Astrocyte (in vitro differentiated cells and primary cell): ENCODE results near the gene ARCN1. TPM values are rescaled to one million over a fixed set of nuclear protein-coding genes. Genes with fewer than 3 reads are reported as not detected.
"Not testable (repeated sequence)": the region's sequence is repeated elsewhere in the genome, so short reads cannot be mapped to it uniquely, and the experiment has no call there.

Experiments used
- DNase-seq: peaks from one replicate; pipeline ENCODE4 v3.0.0-alpha.2; 2010; ENCODE audit warnings: low read depth
- FAIRE-seq: peaks from 2 replicates; lab custom pipeline; 2011; peaks lifted over from hg19 to GRCh38; lab: Jason Lieb, UNC
- H2AFZ ChIP-seq: 2 replicates; pipeline ENCODE4 v1.6.0; 2012; ENCODE audit warnings: low read depth, low read length, inconsistent platforms
- H3K27ac ChIP-seq: 2 replicates; pipeline ENCODE4 v1.5.1; 2011; ENCODE audit warnings: low read depth, low read length, inconsistent platforms
- H3K27me3 ChIP-seq: 2 replicates; pipeline ENCODE4 v1.6.0; 2011; ENCODE audit warnings: low read length, inconsistent platforms; ENCODE audit not compliant: insufficient read depth
- H3K36me3 ChIP-seq: 2 replicates; pipeline ENCODE4 v1.5.1; 2011; ENCODE audit warnings: low read length, inconsistent platforms; ENCODE audit not compliant: insufficient read depth
- H3K4me1 ChIP-seq: 2 replicates; pipeline ENCODE4 v1.5.1; 2011; ENCODE audit warnings: low read length, inconsistent platforms; ENCODE audit not compliant: insufficient read depth
- H3K4me2 ChIP-seq: 2 replicates; pipeline ENCODE4 v1.6.0; 2012; ENCODE audit warnings: low read length, inconsistent platforms
- H3K4me3 ChIP-seq: 2 replicates; pipeline ENCODE4 v1.5.1; 2011; ENCODE audit warnings: low read depth, mild to moderate bottlenecking, low read length, inconsistent platforms; ENCODE audit not compliant: insufficient read depth
- H3K79me2 ChIP-seq: 2 replicates; pipeline ENCODE4 v1.6.0; 2012; ENCODE audit warnings: mild to moderate bottlenecking, low read length, inconsistent platforms; ENCODE audit not compliant: insufficient read depth
- H3K9ac ChIP-seq: 2 replicates; pipeline ENCODE4 v1.6.0; 2012; ENCODE audit warnings: mild to moderate bottlenecking, low read length, inconsistent platforms
- H3K9me3 ChIP-seq: 2 replicates; pipeline ENCODE4 v1.5.1; 2012; ENCODE audit warnings: low read depth, mild to moderate bottlenecking, low read length, inconsistent platforms; ENCODE audit not compliant: insufficient read depth
- H4K20me1 ChIP-seq: 2 replicates; pipeline ENCODE4 v1.6.0; 2012; ENCODE audit warnings: low read length, inconsistent platforms; ENCODE audit not compliant: insufficient read depth
- H3K27ac Mint-ChIP-seq: one replicate; pipeline ENCODE4 v1.8.0; 2021; ENCODE audit warnings: mild to moderate bottlenecking, mixed read lengths; ENCODE audit not compliant: unreplicated experiment
- H3K27me3 Mint-ChIP-seq: one replicate; pipeline ENCODE4 v1.8.0; 2021; ENCODE audit warnings: low read depth, mixed read lengths; ENCODE audit not compliant: unreplicated experiment
- H3K36me3 Mint-ChIP-seq: one replicate; pipeline ENCODE4 v1.8.0; 2021; ENCODE audit warnings: low read depth, mixed read lengths; ENCODE audit not compliant: unreplicated experiment
- H3K4me1 Mint-ChIP-seq: one replicate; pipeline ENCODE4 v1.8.0; 2021; ENCODE audit warnings: low read depth, mixed read lengths; ENCODE audit not compliant: unreplicated experiment
- H3K4me3 Mint-ChIP-seq: one replicate; pipeline ENCODE4 v1.8.0; 2021; ENCODE audit warnings: mild to moderate bottlenecking, moderate library complexity, mixed read lengths; ENCODE audit not compliant: unreplicated experiment
- H3K9me3 Mint-ChIP-seq: one replicate; pipeline ENCODE4 v1.8.0; 2021; ENCODE audit warnings: mild to moderate bottlenecking, mixed read lengths; ENCODE audit not compliant: unreplicated experiment
- CTCF ChIP-seq: IDR thresholded peaks from 2 replicates; pipeline ENCODE4 v1.5.1; 2011; ENCODE audit warnings: low read depth, mild to moderate bottlenecking, inconsistent platforms, low read length, moderate library complexity; ENCODE audit not compliant: insufficient read depth
- EZH2 ChIP-seq: IDR thresholded peaks from 2 replicates; pipeline ENCODE4 v1.6.1; 2012; ENCODE audit warnings: mild to moderate bottlenecking, low read length, inconsistent platforms; ENCODE audit not compliant: insufficient read depth
- total RNA-seq: library from RNA; stranded (reverse); gene quantifications from 2 replicates; pipeline ENCODE4 v1.2.1, GENCODE V29; 2021

ARCN1 gene
- total RNA-seq, 1 donor from 2014 or later, result 255 TPM

DNA sequence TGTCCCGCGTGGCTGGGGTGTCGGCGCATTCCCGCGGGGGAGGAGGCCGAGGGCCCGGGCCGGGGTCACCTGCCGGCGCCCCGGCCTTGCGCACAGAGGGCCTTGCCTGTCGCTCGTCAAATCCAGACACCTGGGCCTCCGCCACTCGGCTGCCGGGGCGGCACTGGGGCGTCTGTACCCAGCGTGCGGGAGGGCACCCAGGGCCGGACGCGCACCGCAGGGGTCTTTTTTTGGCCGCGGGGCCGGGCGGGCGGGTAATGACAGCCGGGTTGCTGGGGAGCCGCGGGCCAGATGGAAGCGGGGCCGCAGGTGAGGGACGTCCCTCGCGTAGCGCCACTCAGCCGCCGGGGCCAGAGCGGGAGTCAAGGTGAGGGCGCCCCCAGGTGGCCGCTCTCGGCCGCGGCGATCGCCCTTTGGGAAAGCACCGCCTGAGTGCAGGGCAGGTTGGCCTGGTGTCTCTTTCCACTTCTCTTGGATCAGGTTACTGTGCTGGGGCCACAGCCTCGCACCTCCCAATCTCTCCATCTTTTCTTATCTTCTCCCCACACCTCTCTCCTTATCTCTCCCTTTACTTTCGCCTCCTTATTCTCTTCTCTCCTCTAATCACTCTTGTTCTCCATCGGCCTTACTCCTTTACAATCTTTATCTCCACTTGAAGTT lies 38.7 kb downstream of the ARCN1 start:
- Histone ChIP-seq H3K4me3 (peak overlapping the region; percentile 37), H3K27me3 (no peaks in the 10 kb centered on the region), H3K4me2 (peak overlapping the region; percentile 94), H3K9me3 (no peaks in the 10 kb centered on the region), H4K20me1 (peaks cover 13% of the 10 kb centered on the region), H3K79me2 (peaks cover 60% of the 10 kb centered on the region), H2AFZ (no peak overlapping the region), H3K4me1 (peaks cover 51% of the 10 kb centered on the region), H3K9ac (peak overlapping the region; percentile 97), H3K36me3 (peaks cover 7% of the 10 kb centered on the region), H3K27ac (peak overlapping the region; percentile 19)
- H3K9me3 Mint-ChIP-seq, result no peaks in the 10 kb centered on the region
- peak; percentile 51 for TF ChIP-seq CTCF
- TF ChIP-seq EZH2, result no peak
- peaks cover 53% of the 10 kb centered on the region for H3K4me1 Mint-ChIP-seq
- no peak for DNase-seq
- H3K27ac Mint-ChIP-seq, result peak overlapping the region; percentile 54
- H3K27me3 Mint-ChIP-seq, result no peaks in the 10 kb centered on the region
- no peak for FAIRE-seq
- H3K36me3 Mint-ChIP-seq, result peaks cover 8% of the 10 kb centered on the region
- peak overlapping the region; percentile 82 for H3K4me3 Mint-ChIP-seq

DNA sequence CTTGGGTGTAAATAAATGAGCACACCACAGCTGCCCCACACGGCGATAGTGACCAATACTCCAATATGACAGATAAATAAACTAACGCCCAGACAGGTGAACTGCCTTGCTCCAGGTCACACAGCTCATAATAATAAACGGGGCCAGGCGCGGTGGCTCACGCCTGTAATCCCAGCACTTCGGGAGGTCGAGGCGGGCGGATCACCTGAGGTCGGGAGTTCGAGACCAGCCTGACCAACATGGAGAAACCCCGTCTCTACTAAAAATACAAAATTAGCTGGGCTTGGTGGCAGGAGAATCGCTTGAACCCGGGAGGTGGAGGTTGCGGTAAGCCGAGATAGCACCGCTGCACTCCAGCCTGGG lies 39.2 kb downstream of the ARCN1 start:
- Histone ChIP-seq H3K4me2 (peak overlapping the region; percentile 94), H4K20me1 (peaks cover 13% of the 10 kb centered on the region), H3K27ac (peak overlapping the region; percentile 13), H3K79me2 (peaks cover 60% of the 10 kb centered on the region), H3K4me1 (peaks cover 47% of the 10 kb centered on the region), H3K9ac (peak overlapping the region; percentile 97), H3K36me3 (peaks cover 11% of the 10 kb centered on the region)
- not testable (repeated sequence) for H3K4me3 ChIP-seq, H3K27me3 ChIP-seq, DNase-seq, H3K9me3 ChIP-seq, H3K27me3 Mint-ChIP-seq, H3K9me3 Mint-ChIP-seq, FAIRE-seq, H2AFZ ChIP-seq
- Mint-ChIP-seq H3K27ac (peak overlapping the region; percentile 54), H3K4me3 (peak overlapping the region; percentile 82), H3K36me3 (peaks cover 11% of the 10 kb centered on the region), H3K4me1 (peaks cover 53% of the 10 kb centered on the region)

DNA sequence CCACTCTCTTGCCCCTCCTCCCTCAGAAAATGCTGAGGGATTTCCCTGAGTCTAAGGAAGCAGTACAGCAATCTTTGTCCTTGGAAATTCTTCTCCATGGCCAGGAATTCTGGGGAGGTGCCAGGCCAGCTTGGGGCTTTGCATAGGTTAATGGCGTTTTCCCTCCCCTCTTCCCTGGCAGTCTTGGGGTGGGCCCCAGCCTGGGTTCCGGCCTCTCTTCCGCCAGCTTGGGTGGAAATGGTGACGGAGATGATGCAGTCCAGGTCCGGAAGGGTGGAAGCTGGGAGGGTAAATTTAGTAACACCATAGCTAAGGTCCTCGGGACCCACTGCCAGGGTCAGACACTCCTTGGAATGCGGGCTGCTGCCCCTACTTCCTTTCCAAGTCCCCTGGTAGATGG lies 40.2 kb downstream of the ARCN1 start:
- H2AFZ ChIP-seq, result peak overlapping the region; percentile 13
- Mint-ChIP-seq H3K27ac (peak overlapping the region; percentile 79), H3K27me3 (no peaks in the 10 kb centered on the region), H3K4me1 (peaks cover 53% of the 10 kb centered on the region), H3K4me3 (peak overlapping the region; percentile 73), H3K36me3 (peaks cover 13% of the 10 kb centered on the region), H3K9me3 (no peaks in the 10 kb centered on the region)
- no peak for TF ChIP-seq CTCF
- TF ChIP-seq EZH2, result no peak
- H3K36me3 ChIP-seq, result peaks cover 14% of the 10 kb centered on the region
- H3K27me3 ChIP-seq, result no peaks in the 10 kb centered on the region
- no peaks in the 10 kb centered on the region for H3K9me3 ChIP-seq
- DNase-seq, result no peak
- peaks cover 13% of the 10 kb centered on the region for H4K20me1 ChIP-seq
- peaks cover 45% of the 10 kb centered on the region for H3K4me1 ChIP-seq
- peak overlapping the region; percentile 55 for H3K4me2 ChIP-seq
- peaks cover 60% of the 10 kb centered on the region for H3K79me2 ChIP-seq
- H3K4me3 ChIP-seq, result no peak overlapping the region
- peak overlapping the region; percentile 33 for H3K9ac ChIP-seq
- no peak for FAIRE-seq
- peak overlapping the region; percentile 8 for H3K27ac ChIP-seq
